ENCODE data around the gene FRS2.

FRS2 gene

GRCh38 chr12:69502345-69503081 is 32.3 kb downstream of the FRS2 start:
- DNase-seq, result no peak

- DNase-seq, result no peak
Measured at GRCh38 chr12:69508091-69508490, 37.9 kb downstream of the FRS2 start.

- DNase-seq, result no peak
Measured at GRCh38 chr12:69508621-69509020, 38.4 kb downstream of the FRS2 start.

- no peak for DNase-seq
Measured at GRCh38 chr12:69509308-69509736, 39.1 kb downstream of the FRS2 start.

- no peak for DNase-seq
Measured at GRCh38 chr12:69509904-69510827, 40.0 kb downstream of the FRS2 start.

DNA sequence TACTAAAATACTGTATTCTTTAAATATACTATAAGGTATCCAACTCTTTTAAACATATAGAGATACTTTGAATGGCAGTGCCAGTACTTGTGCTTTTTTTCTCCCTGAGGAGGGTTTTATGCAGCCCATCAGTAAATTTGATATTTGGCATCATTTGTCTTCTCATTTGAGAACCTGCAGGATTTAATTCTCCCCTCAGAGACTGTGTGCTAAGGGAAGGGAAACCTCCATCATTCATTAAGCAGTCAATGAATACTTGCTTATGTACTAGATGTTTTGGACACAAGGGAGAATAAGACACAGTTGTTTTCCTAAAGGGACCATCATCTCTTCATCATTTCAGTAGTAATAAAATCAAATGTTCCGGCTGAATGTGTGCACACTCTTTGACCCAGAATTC is 40.8 kb downstream of the FRS2 start:
- no peak for DNase-seq

GRCh38 chr12:69511469-69512267 is 41.5 kb downstream of the FRS2 start:
- DNase-seq, result no peak

GRCh38 chr12:69512820-69513219 is 42.6 kb downstream of the FRS2 start:
- DNase-seq, result no peak

- no peak for DNase-seq
Measured at GRCh38 chr12:69513297-69513696, 43.1 kb downstream of the FRS2 start.

DNA sequence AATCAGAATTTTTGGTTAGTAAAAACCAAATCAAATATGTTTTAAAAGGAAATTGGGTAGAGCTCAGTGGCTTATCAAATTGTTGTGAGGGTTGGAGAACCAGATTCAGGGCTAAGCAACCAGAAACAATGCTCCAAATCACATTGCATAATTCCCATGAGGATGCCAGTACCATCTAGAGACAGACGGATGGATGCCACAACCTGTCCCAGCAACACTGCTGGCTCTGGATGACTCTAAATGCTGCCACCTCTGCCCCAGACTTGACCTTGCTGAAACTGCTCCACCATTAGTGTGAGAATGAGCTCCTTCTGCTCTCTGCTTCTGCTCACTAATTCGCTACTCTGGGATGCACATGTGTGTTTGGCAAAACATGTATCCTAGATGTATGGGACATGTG is 43.9 kb downstream of the FRS2 start:
- DNase-seq, result no peak

DNA sequence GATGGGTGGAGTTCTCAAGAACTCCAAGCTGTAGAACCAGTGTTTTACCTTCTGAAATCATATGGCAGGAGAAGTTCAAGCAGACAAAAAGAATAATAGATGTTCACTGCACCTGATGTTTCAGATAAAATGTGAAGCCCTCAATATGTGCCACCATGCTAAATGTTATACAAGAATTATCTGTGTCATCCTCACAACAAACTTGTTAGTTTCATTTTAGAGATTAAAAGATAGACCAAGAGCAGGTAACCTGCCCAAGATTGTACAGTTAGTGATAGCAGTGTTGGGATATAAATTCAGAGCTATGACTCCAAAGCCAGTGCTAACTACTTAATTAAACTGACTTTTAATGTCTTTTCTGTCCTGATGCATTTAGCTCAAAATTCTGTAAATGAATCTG is 44.7 kb downstream of the FRS2 start:
- no peak for DNase-seq

DNA sequence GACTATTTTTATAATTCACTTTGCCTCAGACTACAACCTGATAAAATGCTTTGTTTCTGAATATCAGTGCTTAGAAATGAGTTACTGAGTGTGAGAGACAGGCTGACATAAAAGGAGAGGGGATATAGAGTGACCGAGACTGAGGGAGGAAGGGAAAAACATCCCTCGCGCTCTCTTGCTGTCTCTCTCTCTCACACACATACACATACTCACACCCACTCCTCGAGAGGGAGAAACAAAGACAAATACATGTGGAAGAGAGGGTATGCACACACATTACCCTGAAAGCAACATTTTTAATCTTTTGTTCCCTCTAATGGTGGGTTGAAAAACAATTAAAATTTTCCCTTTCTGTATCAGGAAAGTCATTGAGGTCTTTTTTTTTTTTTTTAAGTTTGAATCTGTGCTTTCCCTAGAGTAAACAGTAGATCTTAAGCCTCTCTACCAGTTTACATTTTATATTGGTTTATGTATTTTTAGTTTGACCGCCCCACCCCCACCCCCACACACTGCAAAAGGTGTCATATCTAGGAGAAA is 45.3 kb downstream of the FRS2 start:
- no peak for DNase-seq

DNA sequence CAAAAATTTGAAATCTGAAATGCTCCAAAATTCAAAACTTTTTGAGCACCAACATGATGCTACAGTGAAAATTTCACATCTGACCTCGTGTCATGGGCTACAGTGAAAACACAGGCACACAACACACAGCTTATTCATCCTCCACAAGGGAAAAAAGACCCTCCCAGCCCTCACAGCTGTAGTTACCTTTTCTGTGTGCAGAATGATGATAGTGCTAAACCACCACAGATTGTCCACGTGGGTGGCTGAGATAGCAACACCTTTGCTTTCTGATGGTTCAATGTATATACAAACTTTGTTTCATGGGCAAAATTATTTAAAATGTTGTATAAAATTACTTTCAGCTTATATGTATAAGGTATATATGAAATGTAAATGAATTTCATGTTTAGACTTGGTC is 46.8 kb downstream of the FRS2 start:
- no peak for DNase-seq

GRCh38 chr12:69517406-69517805 is 47.2 kb downstream of the FRS2 start:
- no peak for DNase-seq

- no peak for DNase-seq
Measured at GRCh38 chr12:69519871-69520270, 49.7 kb downstream of the FRS2 start.

- DNase-seq, result no peak
Measured at GRCh38 chr12:69523433-69524330, 53.5 kb downstream of the FRS2 start.

- no peak for DNase-seq
Measured at GRCh38 chr12:69524331-69524630, 54.1 kb downstream of the FRS2 start.

DNA sequence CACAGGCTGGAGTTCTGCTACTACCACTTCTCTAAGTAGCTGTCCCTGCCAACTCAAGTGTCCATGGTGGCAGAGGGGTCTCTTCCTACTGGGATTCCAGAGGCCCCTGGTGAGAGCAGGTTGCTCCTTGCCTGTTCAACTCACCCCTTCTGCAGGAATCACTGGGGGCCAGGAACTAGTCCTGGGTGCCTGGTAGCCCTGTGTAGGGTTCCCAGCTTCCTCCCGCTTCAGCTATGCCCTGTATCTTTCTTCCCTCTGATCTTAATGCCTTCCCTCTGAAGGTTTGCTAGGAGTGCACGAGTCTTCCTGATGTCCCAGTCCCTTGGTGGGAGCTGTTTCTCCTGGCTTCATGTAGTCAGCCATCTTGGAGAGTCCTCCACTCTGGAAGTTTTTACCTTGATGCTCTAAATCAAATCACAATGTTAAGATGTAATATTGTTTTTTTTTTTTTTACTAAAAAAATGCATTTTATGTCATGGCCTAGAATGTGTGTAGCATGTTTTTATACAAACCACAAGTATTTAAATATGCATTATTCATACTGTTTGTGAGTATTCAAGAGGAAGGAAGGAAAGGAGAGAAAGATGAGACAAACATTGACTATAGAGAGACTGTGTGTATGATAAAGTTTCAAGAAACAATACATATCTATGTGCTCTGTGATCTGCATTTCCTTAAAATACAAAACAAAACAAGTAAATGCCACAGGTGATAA is 54.7 kb downstream of the FRS2 start:
- DNase-seq, result no peak

DNA sequence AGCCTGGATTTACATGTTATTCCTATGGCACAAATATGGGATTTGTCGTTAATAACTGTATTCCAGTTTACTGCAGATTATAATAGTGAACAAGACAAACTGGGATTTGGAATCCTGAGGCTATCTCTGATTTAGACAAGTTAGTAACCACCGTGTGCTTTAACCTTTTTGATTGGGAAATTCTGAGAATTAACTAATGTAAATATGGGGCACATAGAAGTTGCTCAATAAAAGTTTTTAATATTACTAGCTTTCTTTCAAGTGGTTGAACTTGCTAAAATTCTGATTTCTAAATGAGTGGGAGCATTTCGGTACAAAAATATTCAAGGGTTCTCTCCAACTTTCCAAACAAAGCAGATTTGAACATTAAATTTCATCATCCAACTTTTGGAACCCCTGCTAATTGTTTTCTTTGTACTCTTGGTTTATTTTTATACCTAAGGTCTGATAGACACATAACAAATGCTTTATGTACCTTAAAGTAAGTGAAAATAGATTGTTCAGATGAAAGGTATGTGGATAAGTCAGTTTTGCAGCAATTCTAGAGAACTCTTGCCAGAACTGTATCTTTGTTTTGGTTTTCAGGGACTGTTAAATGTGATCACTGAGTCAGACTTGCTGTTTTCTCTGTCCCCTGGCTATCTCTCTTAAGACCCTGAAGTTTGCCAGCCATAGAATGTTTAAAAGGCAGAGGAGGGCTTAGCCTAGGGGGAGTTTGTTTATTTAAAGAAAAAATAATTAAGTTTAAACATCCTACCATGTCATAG is 57.5 kb downstream of the FRS2 start:
- DNase-seq, result no peak

DNA sequence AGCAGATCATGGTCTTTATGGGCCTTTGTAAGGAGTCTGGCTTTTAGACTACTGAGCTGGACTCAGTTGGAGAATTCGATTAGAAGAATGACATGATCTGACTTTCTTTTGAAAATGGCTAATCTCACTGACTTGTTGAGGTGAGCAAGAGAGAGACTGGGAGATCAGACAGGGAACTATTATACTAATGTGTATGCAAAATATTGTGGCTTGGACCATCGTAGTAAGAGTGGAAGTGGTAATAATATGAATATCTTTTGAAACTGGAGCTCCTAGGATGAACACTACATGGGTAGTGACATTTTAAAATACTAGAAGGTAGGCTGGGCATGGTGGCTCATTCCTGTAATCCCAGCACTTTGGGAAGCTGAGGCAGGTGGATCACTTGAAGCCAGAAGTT is 58.8 kb downstream of the FRS2 start:
- no peak for DNase-seq

GRCh38 chr12:69533844-69534243 is 63.7 kb downstream of the FRS2 start:
- no peak for DNase-seq
